ENCODE results near the gene RTL9. TPM values are rescaled to one million over a fixed set of nuclear protein-coding genes. Genes with fewer than 3 reads are reported as not detected.
"Not testable (repeated sequence)": the region's sequence is repeated elsewhere in the genome, so short reads cannot be mapped to it uniquely, and the experiment has no call there.

The RTL9 gene
- total RNA-seq, 1 experiment from 2014 or later, result 0.07 TPM

DNA sequence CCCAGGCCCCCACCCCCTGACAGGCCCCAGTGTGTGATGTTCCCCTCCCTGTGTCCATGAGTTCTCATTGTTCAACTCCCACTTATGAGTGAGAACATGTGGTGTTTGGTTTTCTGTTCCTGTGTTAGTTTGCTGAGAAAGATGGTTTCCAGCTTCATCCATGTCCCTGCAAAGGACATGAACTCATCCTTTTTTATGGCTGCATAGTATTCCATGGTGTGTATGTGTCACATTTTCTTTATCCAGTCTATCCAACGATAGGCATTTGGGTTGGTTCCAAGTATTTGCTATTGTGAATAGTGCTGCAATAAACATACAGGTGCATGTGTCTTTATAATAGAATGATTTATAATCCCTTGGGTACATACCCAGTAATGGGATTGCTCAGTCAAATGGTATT is 30.0 kb upstream of the RTL9 start:
- H3K9me2 ChIP-seq (replicated peaks; ENCODE audit: insufficient read depth, low read length); H3K27me3 ChIP-seq (ENCODE audit: low read length); H3K79me2 ChIP-seq (ENCODE audit: low read length); H3K36me3 ChIP-seq (ENCODE audit: insufficient read depth, low read length); H2AFZ ChIP-seq (ENCODE audit: low read length); DNase-seq; H3K9me3 ChIP-seq (ENCODE audit: low read length); H3K27ac ChIP-seq (ENCODE audit: low read length); H3K4me2 ChIP-seq (ENCODE audit: low read depth, low read length, poor library complexity, severe bottlenecking); H4K20me1 ChIP-seq (ENCODE audit: insufficient read depth, low read depth, low read length); H3K4me1 ChIP-seq (ENCODE audit: low read length); H3K9ac ChIP-seq (ENCODE audit: low read length); H3K4me3 ChIP-seq (ENCODE audit: low read length): not testable (repeated sequence)

DNA sequence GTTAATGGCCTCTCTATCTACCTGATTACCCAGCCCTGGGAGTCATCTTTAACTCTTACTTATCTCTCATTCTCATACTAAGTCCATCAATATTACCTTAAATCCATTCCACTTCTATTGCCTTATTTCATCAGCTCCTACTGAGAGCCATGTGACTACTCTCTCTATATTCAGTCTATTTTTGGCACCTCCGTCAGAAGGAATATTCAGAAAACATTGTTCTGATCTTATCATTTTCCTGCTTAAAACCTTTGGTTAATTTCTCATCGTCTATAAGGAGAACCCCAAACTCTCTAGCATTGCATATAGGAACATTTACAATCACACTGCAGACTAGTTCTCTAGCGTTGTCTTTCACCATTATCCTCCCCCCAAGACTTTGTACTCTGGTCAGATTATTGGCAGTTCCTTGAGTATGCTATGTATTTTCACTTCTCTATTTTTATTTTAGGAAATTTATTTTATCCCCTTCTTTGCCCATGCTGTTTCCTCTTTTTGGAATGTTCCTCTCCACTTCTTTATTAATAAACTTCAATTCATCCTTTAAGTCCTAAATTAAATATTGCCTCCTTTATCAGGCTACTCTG is 27.1 kb upstream of the RTL9 start:
- Histone ChIP-seq H3K79me2 (ENCODE audit: low read length) (no peaks in the 10 kb centered on the region), H3K36me3 (ENCODE audit: insufficient read depth, low read length) (no peaks in the 10 kb centered on the region), H3K4me3 (ENCODE audit: low read length) (no peak overlapping the region), H3K4me2 (ENCODE audit: low read depth, low read length, poor library complexity, severe bottlenecking) (no peak overlapping the region), H3K27me3 (ENCODE audit: low read length) (no peaks in the 10 kb centered on the region), H3K9me3 (ENCODE audit: low read length) (no peaks in the 10 kb centered on the region), H2AFZ (ENCODE audit: low read length) (no peak overlapping the region), H3K4me1 (ENCODE audit: low read length) (peaks cover 10% of the 10 kb centered on the region), H3K9ac (ENCODE audit: low read length) (no peak overlapping the region), H3K9me2 (replicated peaks; ENCODE audit: insufficient read depth, low read length) (no peaks in the 10 kb centered on the region), H3K27ac (ENCODE audit: low read length) (no peak overlapping the region), H4K20me1 (ENCODE audit: insufficient read depth, low read depth, low read length) (no peaks in the 10 kb centered on the region)
- no peak for DNase-seq

DNA sequence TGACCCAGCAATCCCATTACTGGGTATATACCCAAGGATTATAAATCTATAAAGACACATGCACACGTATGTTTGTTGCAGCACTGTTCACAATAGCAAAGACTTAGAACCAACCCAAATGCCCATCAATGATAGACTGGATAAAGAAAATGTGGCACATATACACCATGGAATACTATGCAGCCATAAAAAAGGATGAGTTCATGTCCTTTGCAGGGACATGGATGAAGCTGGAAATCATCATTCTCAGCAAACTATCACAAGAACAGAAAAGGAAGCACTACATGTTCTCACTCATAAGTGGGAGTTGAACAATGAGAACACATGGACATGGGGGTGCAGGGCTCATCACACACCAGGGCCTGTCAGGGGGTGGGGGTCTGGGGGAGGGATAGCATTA is 25.2 kb upstream of the RTL9 start:
- not testable (repeated sequence) for H3K9ac ChIP-seq (ENCODE audit: low read length); H3K4me2 ChIP-seq (ENCODE audit: low read depth, low read length, poor library complexity, severe bottlenecking); H3K4me1 ChIP-seq (ENCODE audit: low read length); H3K36me3 ChIP-seq (ENCODE audit: insufficient read depth, low read length); H3K27me3 ChIP-seq (ENCODE audit: low read length); H3K4me3 ChIP-seq (ENCODE audit: low read length); H3K27ac ChIP-seq (ENCODE audit: low read length); H3K9me2 ChIP-seq (replicated peaks; ENCODE audit: insufficient read depth, low read length); H3K9me3 ChIP-seq (ENCODE audit: low read length); H4K20me1 ChIP-seq (ENCODE audit: insufficient read depth, low read depth, low read length); H2AFZ ChIP-seq (ENCODE audit: low read length); DNase-seq; H3K79me2 ChIP-seq (ENCODE audit: low read length)

DNA sequence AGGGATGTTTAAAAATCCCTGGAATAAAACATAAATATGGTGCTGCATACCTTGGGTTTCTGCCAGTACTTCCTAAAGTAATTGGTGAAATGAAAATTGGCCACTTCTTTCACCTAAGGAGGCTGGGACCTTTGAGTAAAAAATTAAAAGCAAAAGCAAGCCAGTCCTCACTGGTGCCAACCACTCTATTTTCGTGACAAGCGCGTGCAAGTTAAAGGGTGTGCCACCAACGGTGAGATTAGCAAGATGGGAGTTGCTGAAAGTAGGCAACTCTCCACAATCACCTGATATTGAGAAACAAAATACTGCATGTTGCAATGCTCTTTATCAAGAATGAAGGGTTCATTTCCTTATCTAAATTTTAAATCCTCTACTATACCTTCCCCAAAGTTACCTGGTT is 19.7 kb upstream of the RTL9 start:
- no peak for DNase-seq
- Histone ChIP-seq H3K9ac (ENCODE audit: low read length) (no peak overlapping the region), H3K4me1 (ENCODE audit: low read length) (peaks cover 8% of the 10 kb centered on the region), H4K20me1 (ENCODE audit: insufficient read depth, low read depth, low read length) (no peaks in the 10 kb centered on the region), H3K36me3 (ENCODE audit: insufficient read depth, low read length) (no peaks in the 10 kb centered on the region), H3K27me3 (ENCODE audit: low read length) (no peaks in the 10 kb centered on the region), H2AFZ (ENCODE audit: low read length) (no peak overlapping the region), H3K4me3 (ENCODE audit: low read length) (no peak overlapping the region), H3K27ac (ENCODE audit: low read length) (no peak overlapping the region), H3K9me2 (replicated peaks; ENCODE audit: insufficient read depth, low read length) (no peaks in the 10 kb centered on the region), H3K9me3 (ENCODE audit: low read length) (no peaks in the 10 kb centered on the region), H3K4me2 (ENCODE audit: low read depth, low read length, poor library complexity, severe bottlenecking) (no peak overlapping the region), H3K79me2 (ENCODE audit: low read length) (no peaks in the 10 kb centered on the region)

DNA sequence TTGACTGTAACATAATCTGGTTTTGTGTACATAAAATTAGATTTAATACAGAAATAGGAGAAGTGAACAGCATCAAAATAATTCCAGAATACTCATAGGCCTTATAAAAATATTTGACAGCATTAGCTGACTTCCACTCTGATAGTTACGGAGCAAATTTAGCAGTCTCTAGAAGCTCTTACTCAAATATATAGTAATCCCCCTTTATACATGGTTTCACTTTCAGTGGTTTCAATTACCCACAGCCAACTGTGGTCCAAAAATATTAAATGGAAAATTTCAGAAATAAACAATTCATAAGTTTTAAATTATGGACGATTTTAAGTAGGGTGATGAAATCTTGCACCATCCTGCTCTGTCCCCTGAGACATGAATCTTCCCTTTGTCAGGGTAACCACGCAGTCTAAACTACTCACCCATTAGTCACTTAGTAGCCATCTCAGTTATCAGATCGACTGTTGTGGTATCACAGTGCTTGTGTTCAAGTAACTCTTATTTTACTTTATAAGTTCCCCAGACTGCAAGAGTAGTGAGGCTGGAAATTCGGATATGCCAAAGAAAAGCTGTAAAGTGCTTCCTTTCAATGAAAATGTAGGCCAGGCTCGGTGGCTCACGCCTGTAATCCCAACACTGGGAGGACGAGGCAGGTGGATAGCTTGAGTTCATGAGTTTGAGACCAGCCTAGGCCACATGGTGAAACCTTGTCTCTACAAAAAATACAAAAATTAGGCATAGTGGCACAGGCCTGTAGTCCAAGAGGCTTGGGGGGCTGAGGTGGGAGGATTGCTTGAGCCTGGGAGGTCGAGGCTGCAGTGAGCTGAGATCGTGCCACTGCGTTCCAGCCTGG is 17.2 kb upstream of the RTL9 start:
- no peaks in the 10 kb centered on the region for H3K9me2 ChIP-seq (replicated peaks; ENCODE audit: insufficient read depth, low read length)
- H4K20me1 ChIP-seq (ENCODE audit: insufficient read depth, low read depth, low read length), result no peaks in the 10 kb centered on the region
- H3K9ac ChIP-seq (ENCODE audit: low read length), result no peak overlapping the region
- peaks cover 8% of the 10 kb centered on the region for H3K4me1 ChIP-seq (ENCODE audit: low read length)
- H3K79me2 ChIP-seq (ENCODE audit: low read length), result no peaks in the 10 kb centered on the region
- no peaks in the 10 kb centered on the region for H3K36me3 ChIP-seq (ENCODE audit: insufficient read depth, low read length)
- H2AFZ ChIP-seq (ENCODE audit: low read length), result no peak overlapping the region
- H3K9me3 ChIP-seq (ENCODE audit: low read length), result no peaks in the 10 kb centered on the region
- H3K27me3 ChIP-seq (ENCODE audit: low read length), result no peaks in the 10 kb centered on the region
- H3K4me3 ChIP-seq (ENCODE audit: low read length), result no peak overlapping the region
- no peak overlapping the region for H3K27ac ChIP-seq (ENCODE audit: low read length)
- H3K4me2 ChIP-seq (ENCODE audit: low read depth, low read length, poor library complexity, severe bottlenecking), result peak overlapping the region; percentile 18
- DNase-seq, result peak; percentile 45

DNA sequence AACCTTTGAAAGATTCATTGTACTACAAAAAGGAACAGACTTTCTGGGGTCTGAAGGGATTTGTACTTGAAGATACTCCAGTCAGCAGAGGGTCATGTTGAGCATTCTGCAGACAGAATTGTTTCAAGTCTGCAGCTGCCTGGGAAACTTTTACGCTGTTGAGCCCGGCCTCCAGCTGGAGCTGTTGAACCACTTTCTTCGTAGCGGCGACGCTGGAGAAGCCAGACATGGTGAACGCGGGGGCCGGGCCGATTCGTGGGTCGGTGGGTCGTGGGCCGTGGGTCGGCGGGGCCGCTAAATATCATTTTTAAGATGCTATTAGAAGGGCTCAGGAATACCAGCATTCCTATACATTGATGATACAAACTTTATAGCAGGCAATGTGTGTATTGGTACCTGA is 12.0 kb upstream of the RTL9 start:
- Histone ChIP-seq H2AFZ (ENCODE audit: low read length) (no peak overlapping the region), H3K27me3 (ENCODE audit: low read length) (no peaks in the 10 kb centered on the region), H3K27ac (ENCODE audit: low read length) (no peak overlapping the region), H3K36me3 (ENCODE audit: insufficient read depth, low read length) (no peaks in the 10 kb centered on the region), H3K4me2 (ENCODE audit: low read depth, low read length, poor library complexity, severe bottlenecking) (no peak overlapping the region), H3K4me3 (ENCODE audit: low read length) (no peak overlapping the region), H3K4me1 (ENCODE audit: low read length) (no peaks in the 10 kb centered on the region; the same call in 1 of the 2 replicates), H3K79me2 (ENCODE audit: low read length) (no peaks in the 10 kb centered on the region), H3K9me2 (replicated peaks; ENCODE audit: insufficient read depth, low read length) (no peaks in the 10 kb centered on the region), H4K20me1 (ENCODE audit: insufficient read depth, low read depth, low read length) (no peaks in the 10 kb centered on the region), H3K9ac (ENCODE audit: low read length) (no peak overlapping the region), H3K9me3 (ENCODE audit: low read length) (no peaks in the 10 kb centered on the region)
- no peak for DNase-seq

DNA sequence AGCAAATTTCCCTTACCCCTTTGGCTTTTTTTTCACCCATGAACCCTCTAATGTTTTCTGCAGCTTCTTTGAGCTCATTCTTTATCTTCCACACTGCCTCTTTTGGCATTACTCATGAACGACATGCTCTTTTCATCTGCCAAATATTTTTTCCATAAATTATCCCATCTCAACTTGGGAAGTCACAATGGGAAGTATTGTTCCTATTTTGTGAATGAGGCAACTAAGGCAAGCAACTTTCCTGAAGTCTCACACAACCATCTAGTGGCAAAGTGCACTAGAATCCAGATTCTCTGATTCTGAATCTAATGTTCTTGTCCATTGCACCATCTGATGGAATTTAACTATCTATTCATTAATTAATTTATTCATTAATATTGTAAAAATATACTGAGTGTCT is 625 bp downstream of the RTL9 start:
- no peak overlapping the region for H3K9ac ChIP-seq (ENCODE audit: low read length)
- H3K4me2 ChIP-seq (ENCODE audit: low read depth, low read length, poor library complexity, severe bottlenecking), result no peak overlapping the region
- H3K27me3 ChIP-seq (ENCODE audit: low read length), result no peaks in the 10 kb centered on the region
- H3K4me1 ChIP-seq (ENCODE audit: low read length), result no peaks in the 10 kb centered on the region
- no peak overlapping the region for H2AFZ ChIP-seq (ENCODE audit: low read length)
- no peak for DNase-seq
- H3K27ac ChIP-seq (ENCODE audit: low read length), result no peak overlapping the region
- H4K20me1 ChIP-seq (ENCODE audit: insufficient read depth, low read depth, low read length), result no peaks in the 10 kb centered on the region
- H3K36me3 ChIP-seq (ENCODE audit: insufficient read depth, low read length), result no peaks in the 10 kb centered on the region
- H3K9me2 ChIP-seq (replicated peaks; ENCODE audit: insufficient read depth, low read length), result no peaks in the 10 kb centered on the region
- H3K4me3 ChIP-seq (ENCODE audit: low read length), result no peak overlapping the region
- H3K79me2 ChIP-seq (ENCODE audit: low read length), result no peaks in the 10 kb centered on the region
- H3K9me3 ChIP-seq (ENCODE audit: low read length), result no peaks in the 10 kb centered on the region

DNA sequence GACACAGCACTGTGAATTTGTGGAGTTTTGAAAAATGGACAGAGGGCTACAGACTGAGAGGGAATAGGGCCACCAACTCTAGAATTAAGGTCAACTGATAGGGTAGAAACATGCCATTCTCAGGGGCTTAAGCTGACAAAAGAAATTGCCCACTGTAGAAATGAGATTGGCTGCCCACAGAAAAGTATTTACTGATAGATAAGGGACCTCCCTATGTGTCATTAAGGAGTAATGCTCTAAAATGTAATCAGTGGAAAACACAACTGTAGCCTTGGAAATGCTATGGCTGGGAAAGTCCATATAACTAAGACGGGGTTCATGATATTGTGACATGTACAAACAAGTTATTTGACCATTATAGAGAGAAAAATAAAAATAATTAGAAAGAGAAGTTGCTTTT is 4.6 kb downstream of the RTL9 start:
- DNase-seq, result no peak
- Histone ChIP-seq H3K9me2 (replicated peaks; ENCODE audit: insufficient read depth, low read length) (no peaks in the 10 kb centered on the region), H4K20me1 (ENCODE audit: insufficient read depth, low read depth, low read length) (no peaks in the 10 kb centered on the region), H3K4me1 (ENCODE audit: low read length) (no peaks in the 10 kb centered on the region), H3K9ac (ENCODE audit: low read length) (no peak overlapping the region), H3K9me3 (ENCODE audit: low read length) (no peaks in the 10 kb centered on the region), H3K27me3 (ENCODE audit: low read length) (no peaks in the 10 kb centered on the region), H3K4me2 (ENCODE audit: low read depth, low read length, poor library complexity, severe bottlenecking) (no peak overlapping the region), H3K79me2 (ENCODE audit: low read length) (no peaks in the 10 kb centered on the region), H3K4me3 (ENCODE audit: low read length) (no peak overlapping the region), H3K27ac (ENCODE audit: low read length) (no peak overlapping the region), H2AFZ (ENCODE audit: low read length) (no peak overlapping the region), H3K36me3 (ENCODE audit: insufficient read depth, low read length) (no peaks in the 10 kb centered on the region)
